OCI-LY3 (cell line): Measurements from ENCODE around the gene VWC2L.

Source experiments
- H2AFZ ChIP-seq: fragments of 200-600, 300-600 bp; shearing (Covaris generic); 2 replicates; pipeline ENCODE4 v1.6.0; 2014; ENCODE audit warnings: antibody characterized with exemption, low read depth, low read length
- H3K27ac ChIP-seq: fragments of 200-600, 300-600 bp; sonication (generic); 2 replicates; pipeline ENCODE4 v1.5.1; 2014; ENCODE audit warnings: mild to moderate bottlenecking, low read length, moderate library complexity, mixed read lengths
- H3K27me3 ChIP-seq: fragments of 200-600, 300-600 bp; sonication (generic); 2 replicates; pipeline ENCODE4 v1.6.1; 2014; ENCODE audit warnings: low read depth, low read length, mixed read lengths
- H3K36me3 ChIP-seq: fragments of 200-600, 300-600 bp; sonication (generic); replicated peaks from 2 replicates; pipeline ENCODE3; 2014; ENCODE audit warnings: low read depth, low read length, mixed read lengths
- H3K4me1 ChIP-seq: fragments of 300-600, 200-600 bp; sonication (generic); 2 replicates; pipeline ENCODE4 v1.6.1; 2014; ENCODE audit warnings: low read length, mixed read lengths
- H3K4me2 ChIP-seq: fragments of 200-600, 300-600 bp; sonication (generic); 2 replicates; pipeline ENCODE4 v1.6.1; 2014; ENCODE audit warnings: low read length, mixed read lengths
- H3K4me3 ChIP-seq: fragments of 300-600, 200-600 bp; sonication (generic); 2 replicates; pipeline ENCODE4 v1.5.1; 2014; ENCODE audit warnings: antibody characterized with exemption, mild to moderate bottlenecking, low read length, moderate library complexity
- H3K79me2 ChIP-seq: fragments of 300-600, 200-600 bp; shearing (Covaris generic); 2 replicates; pipeline ENCODE4 v1.6.1; 2014; ENCODE audit warnings: mild to moderate bottlenecking, low read length, mixed read lengths
- H3K9ac ChIP-seq: fragments of 300-600, 200-600 bp; shearing (Covaris generic); 2 replicates; pipeline ENCODE4 v1.6.0; 2014; ENCODE audit warnings: mild to moderate bottlenecking, low read length, moderate library complexity
- H3K9me3 ChIP-seq: fragments of 200-600, 300-600 bp; shearing (Covaris generic); 2 replicates; pipeline ENCODE4 v1.6.1; 2014; ENCODE audit warnings: low read length, mixed read lengths; ENCODE audit not compliant: insufficient read depth
- H4K20me1 ChIP-seq: fragments of 200-600, 300-600 bp; sonication (generic); 2 replicates; pipeline ENCODE4 v1.6.1; 2016; ENCODE audit warnings: low read length, mixed read lengths; ENCODE audit not compliant: insufficient read depth
- CTCF ChIP-seq: fragments of 200-600, 300-600 bp; sonication (generic); IDR thresholded peaks from 2 replicates; pipeline ENCODE4 v1.5.1; 2014; ENCODE audit warnings: antibody characterized with exemption, low read length, low read depth
- EZH2phosphoT487 ChIP-seq: fragments of 200-600 bp; shearing (Covaris generic); IDR thresholded peaks from 2 replicates; pipeline ENCODE4 v1.6.1; 2018; ENCODE audit warnings: antibody characterized with exemption, mixed run types, low read depth

Gene VWC2L

DNA sequence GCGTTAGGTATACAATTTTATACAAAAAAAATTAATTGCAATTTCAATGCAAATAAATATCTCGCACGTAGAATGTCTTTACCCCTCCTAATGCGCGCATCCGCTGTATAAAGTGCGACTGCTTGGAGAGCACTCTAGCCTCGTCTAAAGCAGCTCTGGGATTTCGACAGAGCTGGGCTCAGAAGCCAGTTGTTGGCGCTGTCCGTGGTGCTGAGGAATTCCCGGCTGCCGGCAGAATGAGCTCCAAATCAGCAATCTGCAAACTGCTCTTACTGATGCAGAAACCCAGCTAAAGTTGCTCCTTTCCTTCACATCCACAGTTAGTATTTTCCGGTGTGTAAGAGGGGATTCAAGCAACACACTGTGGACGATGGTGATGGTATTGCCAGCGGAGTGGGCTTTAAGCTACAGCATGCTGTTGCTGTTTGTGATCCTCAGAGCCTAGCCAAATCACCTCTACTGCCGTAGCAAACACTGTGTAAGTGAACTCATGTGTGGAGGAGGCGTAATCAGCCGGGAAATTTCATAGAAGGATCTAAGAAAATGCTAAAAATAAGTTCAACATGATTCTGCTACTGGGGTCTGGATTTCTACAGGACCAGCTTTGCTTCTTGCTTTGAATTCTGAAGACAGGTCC is at the start of gene VWC2L:
Gene VWC2L (plus strand): TSS at position 137 of the 637 bp plus-strand sequence. CDS start 3,140 bp downstream, outside the sequence.
- TF ChIP-seq EZH2phosphoT487 = no peak
- no peaks in the 10 kb centered on the region for H3K9me3 ChIP-seq
- no peaks in the 10 kb centered on the region for H4K20me1 ChIP-seq
- no peaks in the 10 kb centered on the region for H3K4me1 ChIP-seq
- no peaks in the 10 kb centered on the region for H3K36me3 ChIP-seq
- H3K79me2 ChIP-seq = no peaks in the 10 kb centered on the region
- H3K4me3 ChIP-seq = no peak within 1 kb of the TSS
- H3K27ac ChIP-seq = no peak within 1 kb of the TSS
- no peaks in the 10 kb centered on the region for H3K27me3 ChIP-seq
- H2AFZ ChIP-seq = no peak within 1 kb of the TSS
- no peak within 1 kb of the TSS for H3K9ac ChIP-seq
- H3K4me2 ChIP-seq = no peak within 1 kb of the TSS

DNA sequence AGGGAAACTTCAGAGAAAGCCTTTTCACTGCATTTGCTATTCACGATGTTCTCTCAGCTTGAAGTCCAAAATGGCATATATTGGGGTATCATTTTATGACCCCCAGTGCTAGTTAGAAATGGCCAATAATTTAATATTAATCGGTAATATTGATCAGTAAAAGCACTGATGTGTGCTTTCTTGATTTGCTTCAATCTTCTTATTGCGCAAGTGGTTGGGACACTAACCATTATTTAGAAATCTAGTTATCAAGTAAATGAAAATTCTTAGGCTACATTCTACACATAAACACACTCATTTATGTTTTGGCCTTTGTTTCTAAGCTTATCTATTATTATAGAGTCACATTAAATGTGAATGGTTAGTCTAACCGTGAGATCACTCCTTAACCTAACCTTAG is 49.7 kb upstream of the VWC2L start:
- Histone ChIP-seq H3K4me2 (no peak overlapping the region), H3K27me3 (no peaks in the 10 kb centered on the region), H4K20me1 (no peaks in the 10 kb centered on the region), H3K4me3 (no peak overlapping the region), H3K9ac (no peak overlapping the region), H3K27ac (no peak overlapping the region), H2AFZ (no peak overlapping the region), H3K4me1 (no peaks in the 10 kb centered on the region), H3K79me2 (no peaks in the 10 kb centered on the region), H3K36me3 (no peaks in the 10 kb centered on the region), H3K9me3 (no peaks in the 10 kb centered on the region)
- TF ChIP-seq EZH2phosphoT487 (no peak), CTCF (no peak)

- Histone ChIP-seq H3K4me1 (no peaks in the 10 kb centered on the region), H3K27ac (no peak overlapping the region), H3K4me3 (no peak overlapping the region), H3K4me2 (no peak overlapping the region), H3K27me3 (no peaks in the 10 kb centered on the region), H2AFZ (no peak overlapping the region), H3K9ac (no peak overlapping the region), H3K36me3 (no peaks in the 10 kb centered on the region), H4K20me1 (no peaks in the 10 kb centered on the region), H3K9me3 (no peaks in the 10 kb centered on the region), H3K79me2 (no peaks in the 10 kb centered on the region)
- TF ChIP-seq CTCF (no peak), EZH2phosphoT487 (no peak)
These were observed 45.3 kb upstream of the VWC2L start for GRCh38 chr2:214365549-214365948.

DNA sequence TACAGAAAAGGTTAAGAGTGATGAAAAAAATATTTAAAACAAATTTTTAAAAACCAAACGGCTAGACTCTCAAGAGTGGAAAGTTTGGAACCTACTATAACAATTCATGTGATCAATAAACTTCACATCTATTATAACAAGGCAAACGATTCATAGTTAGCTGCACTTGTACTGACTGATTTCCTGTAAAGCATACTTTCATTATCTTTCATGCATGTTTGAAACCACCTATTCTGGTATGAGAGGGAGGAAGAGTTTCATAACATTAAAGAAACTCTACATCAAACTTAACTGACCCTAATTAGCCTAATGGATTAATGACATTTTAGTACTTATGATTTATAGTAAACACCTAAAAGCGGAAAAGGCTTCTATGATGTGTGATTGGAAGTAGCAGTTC is 43.7 kb upstream of the VWC2L start:
- peak overlapping the region; percentile 41; the same call in 1 of the 2 replicates for H2AFZ ChIP-seq
- no peaks in the 10 kb centered on the region for H3K79me2 ChIP-seq
- H4K20me1 ChIP-seq = no peaks in the 10 kb centered on the region
- H3K9me3 ChIP-seq = no peaks in the 10 kb centered on the region
- no peak overlapping the region for H3K27ac ChIP-seq
- TF ChIP-seq EZH2phosphoT487 (no peak), CTCF (no peak)
- no peaks in the 10 kb centered on the region for H3K36me3 ChIP-seq
- no peaks in the 10 kb centered on the region for H3K27me3 ChIP-seq
- no peak overlapping the region for H3K4me3 ChIP-seq
- no peak overlapping the region for H3K4me2 ChIP-seq
- H3K4me1 ChIP-seq = no peaks in the 10 kb centered on the region
- no peak overlapping the region for H3K9ac ChIP-seq
